Hematopoietic multipotent progenitor cell treated with erythropoietin and hydrocortisone succinate and interleukin-3 and kit ligand, for 15 days (in vitro differentiated cells): Measurements from ENCODE around the gene GABRR1.
"Not testable (repeated sequence)": the region's sequence is repeated elsewhere in the genome, so short reads cannot be mapped to it uniquely, and the experiment has no call there.

ENCODE experiments used
- DNase-seq: peaks from one replicate; pipeline ENCODE4 v3.0.0-alpha.2; 2015; ENCODE audit warnings: low spot score

GABRR1 gene

DNA sequence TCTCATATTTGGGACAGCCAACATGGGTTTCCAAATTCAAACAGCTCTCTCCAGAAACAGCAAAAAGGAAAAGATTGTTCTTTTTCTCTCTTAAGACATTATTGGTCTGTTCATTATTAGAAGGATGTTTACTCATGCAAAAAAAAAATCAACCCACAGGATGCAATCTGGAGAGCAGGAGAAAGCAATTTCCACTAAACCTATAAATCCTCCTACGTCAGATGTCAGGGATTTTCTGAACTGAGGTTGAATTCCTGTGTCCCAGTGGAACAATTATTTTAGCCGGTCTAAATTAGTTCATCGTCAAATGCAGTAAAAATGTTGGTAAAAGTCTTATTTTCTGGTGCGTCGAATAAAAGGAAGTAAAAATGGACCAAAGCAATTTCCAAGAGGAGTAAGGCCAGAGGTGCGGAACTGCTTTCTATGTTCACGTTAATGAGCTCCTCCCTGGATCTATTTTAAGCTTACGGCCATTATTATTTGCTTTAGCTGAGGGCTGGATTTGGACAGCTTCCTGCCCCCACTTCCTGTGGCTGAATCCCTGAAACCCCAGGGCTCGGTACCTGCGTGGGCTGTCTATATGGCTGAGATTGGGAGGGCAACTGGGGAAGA lies at the start of gene GABRR1:
TSS of gene GABRR1 (minus strand) at position 60 of the 612 bp plus-strand sequence. CDS start at position 24, 36 bp downstream.
- DNase-seq, result no peak

DNA sequence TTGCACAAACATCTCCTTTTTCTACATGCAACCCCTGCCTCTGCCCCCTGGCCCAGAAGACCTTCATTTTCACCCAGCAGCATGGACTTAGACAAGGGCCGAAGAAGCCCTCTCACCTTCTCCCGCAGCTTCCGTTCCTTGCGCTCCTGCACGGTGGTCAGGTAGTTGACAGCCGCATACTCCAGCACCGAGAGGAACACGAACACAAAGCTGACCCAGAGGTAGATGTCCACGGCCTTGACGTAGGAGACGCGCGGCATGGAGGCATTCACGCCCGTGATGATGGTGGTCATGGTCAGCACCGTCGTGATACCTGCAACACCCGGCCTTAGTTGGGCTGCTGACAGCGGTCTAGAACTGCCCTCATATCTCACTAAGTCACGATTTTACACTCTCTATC lies 47.1 kb upstream of the GABRR1 start:
- no peak for DNase-seq

DNA sequence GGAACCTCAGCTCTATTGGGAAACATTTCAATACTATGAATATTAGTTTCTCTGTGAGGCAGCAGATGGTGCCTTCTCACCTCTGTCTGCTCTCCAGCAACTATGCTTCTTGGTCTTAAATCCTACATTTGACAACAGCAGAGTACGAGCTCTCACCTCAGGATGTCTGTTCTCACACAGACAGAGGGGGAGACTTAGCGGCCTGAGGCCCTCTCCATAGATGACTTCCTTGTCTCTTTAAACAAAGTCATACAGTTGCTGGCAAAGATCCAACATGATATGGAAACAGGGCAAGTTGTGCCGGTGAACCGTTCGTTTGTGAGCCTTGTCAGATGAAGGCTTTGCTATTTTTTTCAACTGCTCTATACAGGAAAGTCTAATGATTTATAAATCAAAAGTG lies 43.7 kb upstream of the GABRR1 start:
- peak; percentile 28 for DNase-seq

DNA sequence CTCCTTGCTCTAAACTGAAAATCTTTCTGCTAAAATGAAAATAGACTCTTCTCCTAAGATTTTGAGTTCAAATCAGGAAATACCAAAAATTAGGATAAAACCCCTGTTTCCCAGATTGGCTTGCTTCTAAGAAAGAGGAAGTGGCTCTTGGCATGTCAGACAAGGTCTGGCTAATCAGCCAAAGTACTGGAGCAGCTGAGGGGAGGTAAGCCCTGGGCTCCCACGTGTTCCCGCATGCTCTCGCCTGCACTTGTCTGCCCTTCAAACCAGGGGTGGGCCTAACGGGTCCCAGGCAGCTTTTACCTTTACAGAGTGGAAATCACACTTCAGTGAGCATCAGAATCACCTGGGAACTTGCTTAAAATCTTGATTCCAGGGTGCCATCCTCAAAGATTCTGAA lies 43.2 kb upstream of the GABRR1 start:
- no peak for DNase-seq

DNA sequence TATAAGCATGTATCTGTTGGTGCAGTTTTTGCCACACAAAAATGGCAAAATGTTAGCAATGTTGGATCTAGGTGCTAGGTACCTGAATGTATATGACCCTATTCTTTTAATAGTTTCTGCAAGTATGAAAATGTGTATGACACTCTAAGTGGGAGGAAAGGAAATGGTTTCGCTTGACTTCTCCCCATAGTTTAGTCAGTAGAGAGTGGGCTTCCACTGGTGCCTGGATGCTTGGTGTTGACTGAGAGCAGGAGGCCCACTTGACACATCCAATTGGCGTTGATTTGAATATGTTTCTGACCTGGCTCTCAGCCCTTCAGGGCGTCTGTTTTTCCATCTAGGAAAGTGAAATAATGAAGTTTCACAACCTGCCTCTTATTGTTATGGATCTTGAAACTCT lies 41.8 kb upstream of the GABRR1 start:
- no peak for DNase-seq

DNA sequence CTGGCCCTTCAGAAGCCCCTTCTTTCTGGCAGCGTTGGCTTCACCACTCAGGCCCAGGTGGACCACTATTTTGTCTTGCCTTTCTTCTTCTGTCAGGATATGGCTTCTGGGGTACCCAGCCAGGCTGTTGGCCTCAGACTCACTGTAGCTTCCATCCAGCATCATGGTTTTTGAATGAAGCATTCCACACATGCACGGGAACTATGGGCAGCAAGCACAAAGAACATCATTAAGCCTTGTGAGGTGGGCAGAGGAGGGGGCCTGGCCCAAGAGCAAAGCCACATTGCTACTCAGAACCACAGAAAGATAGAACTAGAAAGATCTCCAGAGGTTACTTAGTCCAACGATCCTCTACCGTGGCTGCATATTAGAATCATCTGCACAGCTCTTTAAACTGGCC lies 40.6 kb upstream of the GABRR1 start:
- DNase-seq, result no peak

DNA sequence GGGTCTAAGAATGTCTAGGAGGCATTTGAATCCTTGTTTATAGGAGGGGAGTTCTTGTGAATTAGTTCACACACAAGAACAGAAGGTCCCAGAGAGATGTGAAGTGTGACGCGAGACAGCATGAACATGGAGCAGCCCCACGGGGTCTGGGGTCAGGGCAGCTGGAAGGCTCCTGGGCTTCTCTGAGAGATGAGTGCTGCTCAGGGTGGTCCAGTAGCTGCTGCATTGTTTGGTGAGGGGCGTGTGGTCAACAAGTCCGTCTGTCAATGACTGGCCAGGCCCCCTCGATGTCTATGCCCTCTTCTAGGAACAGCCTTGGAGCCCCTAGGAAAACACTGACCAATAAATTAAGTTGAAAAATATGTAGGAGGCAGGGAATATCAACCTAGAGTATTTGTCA lies 40.2 kb upstream of the GABRR1 start:
- no peak for DNase-seq

DNA sequence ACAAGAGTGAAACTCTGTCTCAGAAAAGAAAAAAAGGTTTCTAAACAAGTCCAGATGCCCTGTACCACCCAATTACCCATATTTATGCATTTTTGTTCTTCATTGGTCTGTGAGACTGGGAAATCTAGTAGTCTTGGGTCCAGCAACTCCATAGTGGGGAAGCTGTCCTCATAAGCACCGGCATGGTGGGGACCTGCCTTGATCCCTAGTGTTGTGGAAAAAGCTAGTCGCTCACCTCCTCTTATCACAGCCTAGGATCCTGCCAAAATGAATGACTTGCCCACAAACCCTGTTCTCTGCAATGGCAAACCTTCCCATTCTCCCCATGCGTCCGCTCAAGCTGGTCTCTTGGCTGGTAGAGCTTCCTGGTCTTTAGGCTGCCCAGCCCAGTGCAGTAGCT lies 38.3 kb upstream of the GABRR1 start:
- DNase-seq, result no peak

DNA sequence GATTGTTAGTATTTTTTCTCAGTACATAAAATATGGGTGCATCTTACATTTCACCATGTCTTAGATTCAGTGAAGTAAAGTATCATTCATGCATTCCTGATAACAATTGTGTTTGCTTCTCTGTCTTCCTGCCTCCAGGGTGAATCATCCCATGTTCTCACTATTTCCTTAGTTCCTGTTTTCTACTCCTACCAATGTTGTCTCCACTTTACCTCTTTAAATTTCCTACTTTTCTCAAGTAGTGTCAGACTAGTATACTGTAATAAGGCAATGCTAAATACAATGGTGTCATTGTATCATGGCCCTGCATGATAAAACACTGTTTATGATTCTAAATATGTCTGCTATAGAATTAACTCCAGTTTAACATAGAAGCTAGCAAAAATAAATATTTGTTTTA lies 37.4 kb upstream of the GABRR1 start:
- no peak for DNase-seq

DNA sequence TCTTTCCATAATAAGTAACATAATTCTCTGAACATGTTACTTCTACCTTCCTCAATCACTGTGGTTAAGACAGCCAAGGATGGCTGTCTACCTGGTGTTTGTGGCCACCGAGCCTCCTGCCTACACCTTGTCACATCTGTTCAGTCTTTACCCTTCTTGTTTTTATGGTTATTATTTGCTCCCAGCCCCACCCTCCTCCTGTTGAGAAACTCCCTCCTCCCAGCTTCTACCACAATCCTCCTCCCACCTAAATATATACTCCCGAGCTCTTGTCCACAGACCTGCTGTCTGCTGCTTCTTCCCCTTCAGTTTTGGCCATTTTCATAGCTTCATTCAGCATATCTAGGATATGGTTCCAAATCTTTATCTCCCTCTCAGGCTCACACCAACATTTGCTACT lies 35.7 kb upstream of the GABRR1 start:
- no peak for DNase-seq

DNA sequence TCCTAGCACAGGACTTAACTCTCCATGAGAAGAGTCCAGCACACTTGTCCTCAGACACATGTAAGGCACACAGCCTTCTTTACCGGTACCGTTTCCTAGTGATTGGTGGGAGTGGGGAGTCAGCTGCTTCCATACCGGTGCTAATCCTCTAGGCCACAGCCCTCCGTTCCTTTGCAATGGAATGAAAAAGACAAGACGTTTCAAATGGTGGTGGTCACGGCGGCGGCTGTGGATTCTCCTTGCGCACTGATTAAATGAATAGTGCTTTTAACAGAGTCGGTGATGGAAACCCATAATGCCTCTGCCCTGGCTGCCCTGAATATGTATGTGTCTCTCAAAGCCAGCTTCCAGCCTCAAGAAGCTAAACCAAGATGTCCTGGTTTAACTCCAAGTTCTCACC lies 34.8 kb upstream of the GABRR1 start:
- no peak for DNase-seq

DNA sequence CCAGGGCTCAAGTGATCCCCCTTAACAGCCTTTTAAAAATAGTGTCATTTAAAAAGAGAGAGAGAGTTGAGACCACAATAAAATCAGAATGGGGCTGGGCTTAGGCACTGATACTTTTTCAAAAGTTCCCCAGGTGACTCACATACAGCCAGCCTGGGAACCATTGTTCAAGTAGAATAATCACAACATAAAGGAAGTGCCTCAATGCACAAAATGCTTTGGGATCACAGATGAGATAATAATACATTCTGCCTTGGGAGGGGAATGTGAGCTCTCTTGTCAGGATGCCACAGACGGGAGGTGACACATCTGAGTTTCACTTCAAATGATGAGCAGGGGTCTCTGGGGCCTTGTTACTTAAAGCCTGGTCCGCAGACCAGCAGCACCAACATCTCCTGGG lies 34.0 kb upstream of the GABRR1 start:
- no peak for DNase-seq

DNA sequence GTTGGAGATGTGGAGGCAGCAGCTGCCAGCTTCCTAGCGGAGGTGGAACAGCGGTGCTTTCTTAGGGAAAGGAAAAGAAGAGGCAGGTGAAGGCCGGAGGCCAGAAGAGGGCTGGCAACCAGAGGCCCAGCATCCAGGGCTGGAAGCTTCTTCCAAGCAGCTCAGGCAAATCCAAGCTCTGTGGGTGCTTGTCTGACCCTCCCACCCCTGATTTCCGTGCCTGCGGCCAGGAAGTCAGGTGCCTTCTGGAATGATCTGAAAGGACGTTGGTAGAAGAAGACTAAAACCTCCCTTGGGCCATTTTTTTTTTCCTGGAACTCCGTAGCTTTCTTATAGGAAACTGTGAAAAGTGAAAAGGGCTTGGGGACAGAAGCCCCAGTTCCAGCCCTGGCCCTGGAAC lies 33.1 kb upstream of the GABRR1 start:
- no peak for DNase-seq

DNA sequence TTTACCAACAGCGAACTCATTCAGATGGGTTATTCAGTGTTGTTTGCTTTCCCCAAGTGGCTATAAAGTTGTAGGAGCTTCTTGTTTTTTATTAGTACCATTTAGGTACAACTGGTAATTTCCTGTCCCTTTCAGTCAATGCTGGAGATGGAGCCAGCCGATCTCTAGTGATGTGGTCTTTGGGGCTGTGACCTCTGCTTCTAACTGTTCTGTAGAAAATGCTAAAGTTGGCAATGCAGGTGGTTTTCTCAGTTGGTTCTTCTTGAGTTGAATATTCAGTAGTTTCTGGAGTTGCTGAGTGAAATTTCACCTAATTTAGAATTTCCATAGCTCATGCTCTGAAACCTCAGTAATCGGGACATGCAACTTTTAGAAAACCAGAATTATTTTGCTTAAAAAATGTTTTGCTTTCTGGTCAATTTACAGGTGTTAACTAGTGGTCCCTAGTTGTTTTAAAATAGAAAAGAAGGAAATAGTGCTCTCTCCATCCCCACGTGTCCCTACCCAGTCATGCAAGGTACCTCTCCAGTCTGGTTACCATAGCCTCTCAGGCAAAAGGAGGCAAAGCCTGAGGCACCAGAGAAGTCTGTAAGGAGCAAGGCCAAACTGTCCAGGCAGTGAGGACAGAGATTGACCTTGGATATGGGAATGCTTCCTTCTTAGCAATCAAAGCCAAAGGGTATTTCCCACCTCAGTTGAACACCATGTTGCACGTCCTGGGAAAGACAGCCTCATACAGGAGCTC lies 27.3 kb upstream of the GABRR1 start:
- no peak for DNase-seq

DNA sequence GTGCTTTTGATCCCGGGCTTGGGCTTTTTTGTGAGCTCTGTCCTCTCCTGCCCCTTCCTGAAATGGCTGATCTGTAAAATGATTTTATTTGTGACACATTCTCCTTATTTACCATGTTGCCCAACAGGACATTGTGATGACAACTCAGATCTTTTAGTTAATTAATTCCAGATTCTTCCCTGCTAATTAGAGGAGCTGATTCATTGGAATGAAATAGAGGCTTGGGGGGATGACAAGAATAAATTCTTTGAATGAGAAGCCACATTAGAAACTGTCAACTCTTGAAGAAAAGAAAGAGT lies 26.1 kb upstream of the GABRR1 start:
- DNase-seq, result no peak

DNA sequence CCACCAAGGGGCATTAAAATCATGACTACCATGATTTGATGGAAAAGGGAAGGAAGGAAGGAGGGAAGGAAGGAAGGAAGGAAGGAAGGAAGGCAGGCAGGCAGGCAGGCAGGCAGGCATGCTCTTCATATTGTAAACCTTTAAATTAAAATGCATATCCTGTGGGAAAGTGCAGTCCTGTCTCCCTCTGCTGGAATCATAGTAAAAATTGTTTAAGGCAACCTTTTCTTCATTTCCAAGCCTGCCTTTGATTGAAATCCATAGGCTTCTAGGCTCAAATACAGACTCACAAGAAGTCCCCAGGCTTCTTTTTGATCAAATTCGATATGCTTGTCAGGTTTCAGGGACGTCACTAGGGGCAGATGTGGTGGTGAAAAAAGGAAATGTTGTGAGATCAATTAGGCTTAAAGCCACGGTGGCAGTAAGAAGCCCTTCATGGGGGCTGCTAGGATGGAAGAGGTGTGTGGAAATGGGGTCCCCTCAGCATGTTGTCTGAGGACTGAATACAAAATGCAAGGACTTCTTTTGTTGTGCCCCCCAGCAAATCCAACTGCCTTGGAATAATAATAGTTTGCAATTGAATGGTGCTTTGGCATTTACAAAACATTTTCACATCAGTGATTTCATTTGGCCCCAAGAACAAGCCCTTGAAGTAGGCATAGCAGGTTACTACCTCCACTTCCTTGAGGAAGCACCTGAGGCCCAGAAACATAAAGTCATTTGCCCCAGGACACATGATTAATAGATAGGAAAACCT lies 25.6 kb upstream of the GABRR1 start:
- no peak for DNase-seq

DNA sequence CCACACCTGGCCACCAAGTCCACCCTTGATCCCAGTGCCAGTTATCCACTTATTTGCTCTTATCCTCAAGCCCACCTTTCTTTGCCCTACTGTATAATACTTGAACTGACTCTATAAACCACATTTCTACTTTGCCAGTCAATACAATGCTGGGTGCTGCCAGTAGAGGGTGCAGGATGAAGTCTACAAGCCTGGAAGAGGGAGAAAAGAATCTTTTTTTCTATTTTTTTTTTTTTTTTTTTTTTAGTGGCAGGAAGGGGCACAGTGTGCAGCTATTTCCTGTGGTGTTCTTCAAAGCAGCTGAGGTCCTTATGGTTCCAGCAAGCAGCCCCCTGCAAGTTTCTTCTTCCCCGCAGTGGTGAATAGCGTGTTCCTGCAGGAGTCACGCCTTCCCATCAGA lies 22.2 kb upstream of the GABRR1 start:
- DNase-seq, result no peak

DNA sequence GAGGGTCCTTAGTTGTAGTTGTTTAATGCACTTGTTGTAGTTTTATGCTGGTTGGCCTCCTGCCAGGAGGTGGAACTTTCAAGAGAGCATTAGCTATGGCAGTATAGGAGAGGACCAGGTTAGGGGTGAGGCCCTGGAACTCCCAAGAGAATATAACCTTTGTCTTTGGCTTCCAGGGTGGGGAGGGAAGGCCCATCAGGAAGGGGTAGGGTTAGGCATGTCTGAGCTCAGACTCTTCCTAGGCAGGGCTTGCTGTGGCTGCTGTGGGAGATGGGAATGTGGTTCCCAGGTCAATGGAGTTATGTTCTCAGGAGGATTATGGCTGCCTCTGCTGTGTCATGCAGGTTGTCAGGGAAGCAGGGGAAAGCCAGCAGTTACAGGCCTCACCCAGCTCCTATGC lies 20.0 kb upstream of the GABRR1 start:
- DNase-seq, result no peak

DNA sequence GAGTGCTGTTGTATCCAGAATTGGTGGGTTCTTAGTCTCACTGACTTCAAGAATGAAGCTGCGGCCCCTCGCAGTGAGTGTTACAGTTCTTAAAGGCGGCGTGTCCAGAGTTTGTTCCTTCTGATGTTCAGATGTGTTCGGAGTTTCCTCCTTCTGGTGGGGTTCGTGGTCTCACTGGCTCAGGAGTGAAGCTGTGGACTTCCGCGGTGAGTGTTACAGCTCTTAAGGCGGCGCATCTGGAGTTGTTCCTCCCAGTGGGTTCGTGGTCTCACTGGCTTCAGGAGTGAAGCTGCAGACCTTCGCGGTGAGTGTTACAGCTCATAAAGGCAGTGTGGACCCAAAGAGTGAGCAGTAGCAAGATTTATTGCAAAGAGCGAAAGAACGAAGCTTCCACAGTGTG lies 16.4 kb upstream of the GABRR1 start:
- not testable (repeated sequence) for DNase-seq

DNA sequence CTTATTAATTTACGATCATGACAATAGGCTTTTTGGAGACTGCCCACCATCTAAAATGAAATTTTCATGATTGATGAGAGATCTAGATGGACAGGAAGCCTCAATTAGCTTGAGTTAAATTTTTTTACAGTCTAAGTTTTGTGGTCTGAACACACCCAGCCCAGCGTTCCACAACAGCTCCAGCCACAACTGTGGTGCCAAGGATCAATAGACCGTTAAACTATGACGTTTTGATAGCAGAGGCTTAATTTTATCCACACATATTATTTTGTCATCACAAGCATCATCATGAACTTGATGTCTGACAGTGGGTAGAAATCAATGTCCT lies 5.5 kb upstream of the GABRR1 start:
- no peak for DNase-seq

DNA sequence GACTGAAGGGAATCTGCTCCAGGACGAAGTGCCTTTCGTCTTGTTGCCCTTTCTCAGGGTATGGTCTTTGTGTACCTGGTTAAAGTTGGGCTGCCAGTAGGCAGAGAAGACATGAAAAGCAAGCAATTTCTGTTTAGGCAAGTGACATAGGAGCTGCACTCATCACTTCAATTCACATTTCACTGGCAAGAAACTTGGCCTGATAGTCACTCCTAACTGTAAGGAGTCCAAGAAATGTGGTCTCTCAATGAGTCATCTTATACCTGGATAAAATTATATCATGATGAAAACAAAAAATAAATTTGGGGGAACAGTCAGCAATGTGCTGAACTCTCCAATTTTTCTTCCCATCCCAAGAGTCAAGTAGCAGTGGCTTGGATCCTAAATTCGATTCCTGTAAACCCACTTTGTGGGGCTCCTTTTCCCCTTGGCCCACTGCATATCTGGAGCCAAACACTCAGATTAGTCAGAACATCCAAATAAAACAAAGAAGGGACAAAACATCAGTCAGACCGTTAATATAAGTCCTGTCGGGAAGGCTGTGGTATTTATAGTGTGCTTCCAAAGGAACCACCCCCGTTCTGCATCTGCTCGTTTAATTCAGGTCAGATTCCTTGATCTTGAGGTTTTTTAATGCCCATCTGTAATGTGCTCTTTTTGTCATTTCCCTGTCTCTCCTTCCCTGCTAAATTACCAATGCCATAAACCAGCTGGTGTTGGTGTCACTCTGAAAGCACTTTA lies 5.0 kb upstream of the GABRR1 start:
- no peak for DNase-seq

DNA sequence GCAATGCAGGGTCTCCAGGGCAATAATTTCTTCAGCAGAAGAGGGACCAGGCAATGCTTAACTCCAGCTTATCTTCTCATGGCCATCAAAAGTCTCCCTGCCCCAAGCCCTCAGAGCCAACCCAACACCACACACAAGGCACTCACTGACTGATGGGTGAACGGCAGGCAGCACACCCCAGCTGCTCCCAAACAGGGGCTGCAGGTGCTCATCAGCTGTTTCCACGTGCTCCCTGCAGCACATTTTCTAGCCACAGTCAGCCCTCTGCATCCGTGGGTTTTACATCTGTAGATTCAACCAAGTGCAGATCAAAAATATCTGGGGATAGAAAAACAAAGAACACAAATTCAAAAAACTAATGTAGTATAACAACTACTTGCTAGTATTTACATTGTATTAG lies 4.0 kb upstream of the GABRR1 start:
- DNase-seq, result no peak

DNA sequence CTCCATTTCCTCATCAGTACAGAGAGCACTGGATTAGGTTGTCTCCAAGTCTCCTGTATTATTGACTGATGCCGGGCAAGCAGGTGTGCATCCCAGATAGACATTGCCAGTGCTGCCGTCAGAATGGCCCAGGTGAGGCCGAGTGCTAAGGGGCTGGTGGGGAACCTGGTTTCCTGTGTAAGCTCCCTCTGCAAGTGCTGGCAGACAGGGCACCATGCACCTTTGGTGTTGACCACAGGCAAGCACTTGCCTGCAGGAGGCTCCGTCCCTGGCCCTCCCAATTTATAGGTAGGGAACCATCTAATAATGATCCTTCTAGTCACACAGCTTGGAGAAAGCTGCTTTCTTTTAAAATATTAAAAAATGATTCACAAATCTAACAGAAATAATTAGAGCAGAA lies 747 bp downstream of the GABRR1 start:
- DNase-seq, result no peak
